Esophagus squamous epithelium (tissue), 4 donors: Measurements from ENCODE around the gene NUDT10.

Experiments
- POLR2A ChIP-seq, 4 donors: fragments of 450-650 bp; IDR thresholded peaks; one replicate each; pipeline ENCODE4 v1.6.1; 2017; ENCODE audit warnings: antibody characterized with exemption in 4 of 4, mild to moderate bottlenecking in 4 of 4, moderate library complexity in 3 of 4
- TF ChIP-seq, protein P1 (sequence below), 6 experiments: fragments of 450-650 bp in 4 of 6; fragments of 200-600 bp in 2 of 6; sonication (generic) in 2 of 6; IDR thresholded peaks; one replicate each; pipeline ENCODE4 v1.5.1; 2016 to 2019; ENCODE audit warnings: antibody characterized with exemption in 6 of 6, mild to moderate bottlenecking in 4 of 6, moderate library complexity in 4 of 6

DNA sequence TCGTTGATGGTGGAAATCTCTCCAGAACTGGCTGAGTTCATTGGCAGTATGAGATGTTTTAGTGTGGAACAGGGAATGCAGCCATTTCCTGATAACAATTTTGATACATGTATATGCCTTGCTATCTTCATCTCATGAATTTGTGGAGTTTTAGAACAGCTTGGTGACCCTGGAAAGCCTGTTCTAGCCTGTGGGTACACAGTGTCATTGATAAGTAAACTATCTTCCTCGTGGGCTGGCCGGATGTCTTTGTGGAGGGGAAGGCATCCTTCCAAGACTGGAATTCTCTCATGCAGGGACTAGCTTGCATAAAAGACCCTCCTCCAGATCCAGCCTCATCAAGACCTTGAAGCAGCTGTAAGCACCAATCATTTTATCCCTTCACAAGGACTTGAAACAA, 40.2 kb upstream of the NUDT10 start:
- TF ChIP-seq, protein P1, sequence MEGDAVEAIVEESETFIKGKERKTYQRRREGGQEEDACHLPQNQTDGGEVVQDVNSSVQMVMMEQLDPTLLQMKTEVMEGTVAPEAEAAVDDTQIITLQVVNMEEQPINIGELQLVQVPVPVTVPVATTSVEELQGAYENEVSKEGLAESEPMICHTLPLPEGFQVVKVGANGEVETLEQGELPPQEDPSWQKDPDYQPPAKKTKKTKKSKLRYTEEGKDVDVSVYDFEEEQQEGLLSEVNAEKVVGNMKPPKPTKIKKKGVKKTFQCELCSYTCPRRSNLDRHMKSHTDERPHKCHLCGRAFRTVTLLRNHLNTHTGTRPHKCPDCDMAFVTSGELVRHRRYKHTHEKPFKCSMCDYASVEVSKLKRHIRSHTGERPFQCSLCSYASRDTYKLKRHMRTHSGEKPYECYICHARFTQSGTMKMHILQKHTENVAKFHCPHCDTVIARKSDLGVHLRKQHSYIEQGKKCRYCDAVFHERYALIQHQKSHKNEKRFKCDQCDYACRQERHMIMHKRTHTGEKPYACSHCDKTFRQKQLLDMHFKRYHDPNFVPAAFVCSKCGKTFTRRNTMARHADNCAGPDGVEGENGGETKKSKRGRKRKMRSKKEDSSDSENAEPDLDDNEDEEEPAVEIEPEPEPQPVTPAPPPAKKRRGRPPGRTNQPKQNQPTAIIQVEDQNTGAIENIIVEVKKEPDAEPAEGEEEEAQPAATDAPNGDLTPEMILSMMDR (IDR thresholded peaks at IDR 0.05) = no peak
- no peak for TF ChIP-seq POLR2A (IDR thresholded peaks at IDR 0.05)
